Suppressor macrophage treated with lipopolysaccharide for 1 hour (primary cell): ENCODE data around the gene IRF2BPL.

Experiments
- DNase-seq, 3 donors: peaks; one replicate each; pipeline ENCODE4 v3.0.0-alpha.2; 2020 to 2022

Gene IRF2BPL

GRCh38 chr14:77028384-77029231, at the start of gene IRF2BPL:
TSS of gene IRF2BPL (minus strand) at chr14:77028708. CDS start at chr14:77027792, 916 bp downstream.
- peak; percentile 98 to 99 (median 99) for DNase-seq

GRCh38 chr14:77077040-77077439, 48.5 kb upstream of the IRF2BPL start:
- DNase-seq = no peak

GRCh38 chr14:77076113-77076631, 47.7 kb upstream of the IRF2BPL start:
- no peak for DNase-seq

- DNase-seq = no peak
Measured at GRCh38 chr14:77074969-77075368, 46.5 kb upstream of the IRF2BPL start.

- DNase-seq = no peak
Measured at GRCh38 chr14:77071938-77072388, 43.5 kb upstream of the IRF2BPL start.

GRCh38 chr14:77069551-77069950, 41.0 kb upstream of the IRF2BPL start:
- DNase-seq = no peak

- DNase-seq = no peak
Measured at GRCh38 chr14:77068517-77069200, 40.2 kb upstream of the IRF2BPL start.

GRCh38 chr14:77067632-77068516, 39.4 kb upstream of the IRF2BPL start:
- peak; percentile 67 to 83 (median 75) for DNase-seq

- DNase-seq = no peak
Measured at GRCh38 chr14:77066578-77067172, 38.2 kb upstream of the IRF2BPL start.

GRCh38 chr14:77065851-77066577, 37.5 kb upstream of the IRF2BPL start:
- DNase-seq = peak in 2 of 3 donors; percentile 46 to 64

GRCh38 chr14:77064521-77065178, 36.1 kb upstream of the IRF2BPL start:
- no peak for DNase-seq

- no peak for DNase-seq
Measured at GRCh38 chr14:77063571-77064171, 35.2 kb upstream of the IRF2BPL start.

GRCh38 chr14:77062261-77062660, 33.8 kb upstream of the IRF2BPL start:
- DNase-seq = no peak

- DNase-seq = peak in 2 of 3 donors; percentile 35 to 55
Measured at GRCh38 chr14:77061630-77062257, 33.2 kb upstream of the IRF2BPL start.

GRCh38 chr14:77059276-77059915, 30.9 kb upstream of the IRF2BPL start:
- DNase-seq = peak; percentile 77 to 84 (median 83)

- no peak for DNase-seq
Measured at GRCh38 chr14:77058785-77059184, 30.3 kb upstream of the IRF2BPL start.

GRCh38 chr14:77058117-77058516, 29.6 kb upstream of the IRF2BPL start:
- no peak for DNase-seq

- DNase-seq = no peak
Measured at GRCh38 chr14:77055981-77056380, 27.5 kb upstream of the IRF2BPL start.

- no peak for DNase-seq
Measured at GRCh38 chr14:77055306-77055705, 26.8 kb upstream of the IRF2BPL start.
